ENCODE measurements around the gene SV2B. TPM values are rescaled to one million over a fixed set of nuclear protein-coding genes. Genes with fewer than 3 reads are reported as not detected.
"Not testable (repeated sequence)": the region's sequence is repeated elsewhere in the genome, so short reads cannot be mapped to it uniquely, and the experiment has no call there.

The SV2B gene
- total RNA-seq, 2 donors from 2014 or later, result 0.17 to 0.30 TPM

GRCh38 chr15:91319371-91320059 is 219.5 kb downstream of the SV2B start:
- Mint-ChIP-seq H3K4me3 (peak overlapping the region in 1 of 2 donors; percentile 31), H3K27me3 (ENCODE audit: low read depth) (no peaks in the 10 kb centered on the region), H3K27ac (peak overlapping the region; percentile 56), H3K36me3 (ENCODE audit: insufficient read depth in 2 of 2) (peaks cover 0 to 2% of the 10 kb centered on the region in 2 donors), H3K9me3 (peaks cover 0 to 5% of the 10 kb centered on the region in 2 donors), H3K4me1 (ENCODE audit: low read depth) (peaks cover 20% of the 10 kb centered on the region)
- DNase-seq (no peak), ATAC-seq (replicated peaks in 1 of 2) (no peak)

GRCh38 chr15:91320101-91320500 is 220.0 kb downstream of the SV2B start:
- Mint-ChIP-seq H3K9me3 (peaks cover 2 to 7% of the 10 kb centered on the region in 2 donors), H3K27ac (peak overlapping the region; percentile 56), H3K4me3 (peak overlapping the region in 1 of 2 donors; percentile 31), H3K27me3 (ENCODE audit: low read depth) (no peaks in the 10 kb centered on the region), H3K36me3 (ENCODE audit: insufficient read depth in 2 of 2) (peaks cover 0 to 2% of the 10 kb centered on the region in 2 donors), H3K4me1 (ENCODE audit: low read depth) (peaks cover 20% of the 10 kb centered on the region)
- DNase-seq (no peak), ATAC-seq (replicated peaks in 1 of 2) (peak in 1 of 2 donors; percentile 13)

- DNase-seq (no peak), ATAC-seq (replicated peaks in 1 of 2) (no peak)
- H3K27ac Mint-ChIP-seq, result no peak overlapping the region
- H3K4me1 Mint-ChIP-seq (ENCODE audit: low read depth), result no peaks in the 10 kb centered on the region
- no peak overlapping the region for H3K4me3 Mint-ChIP-seq
- H3K36me3 Mint-ChIP-seq (ENCODE audit: insufficient read depth in 2 of 2), result peaks cover 2 to 3% of the 10 kb centered on the region in 2 donors
- H3K9me3 Mint-ChIP-seq, result peaks cover 1 to 6% of the 10 kb centered on the region in 2 donors
- no peaks in the 10 kb centered on the region for H3K27me3 Mint-ChIP-seq (ENCODE audit: low read depth)
Observed at GRCh38 chr15:91329914-91330313, 229.9 kb downstream of the SV2B start.

- peaks cover 4% of the 10 kb centered on the region for H3K4me1 Mint-ChIP-seq (ENCODE audit: low read depth)
- no peaks in the 10 kb centered on the region for H3K27me3 Mint-ChIP-seq (ENCODE audit: low read depth)
- DNase-seq (no peak), ATAC-seq (replicated peaks in 1 of 2) (no peak)
- H3K4me3 Mint-ChIP-seq, result no peak overlapping the region
- H3K36me3 Mint-ChIP-seq (ENCODE audit: insufficient read depth in 2 of 2), result peaks cover 1 to 2% of the 10 kb centered on the region in 2 donors
- no peaks in the 10 kb centered on the region for H3K9me3 Mint-ChIP-seq
- H3K27ac Mint-ChIP-seq, result no peak overlapping the region
Observed at GRCh38 chr15:91331581-91331980, 231.5 kb downstream of the SV2B start.

- H3K4me1 Mint-ChIP-seq (ENCODE audit: low read depth), result peaks cover 10% of the 10 kb centered on the region
Observed at GRCh38 chr15:91335702-91336101, 235.6 kb downstream of the SV2B start.

GRCh38 chr15:91336687-91337086 is 236.6 kb downstream of the SV2B start:
- no peaks in the 10 kb centered on the region for H3K36me3 Mint-ChIP-seq (ENCODE audit: insufficient read depth in 2 of 2)
- H3K4me1 Mint-ChIP-seq (ENCODE audit: low read depth), result peaks cover 10% of the 10 kb centered on the region
- no peaks in the 10 kb centered on the region for H3K27me3 Mint-ChIP-seq (ENCODE audit: low read depth)
- DNase-seq (no peak), ATAC-seq (replicated peaks in 1 of 2) (no peak)
- H3K9me3 Mint-ChIP-seq, result no peaks in the 10 kb centered on the region
- H3K4me3 Mint-ChIP-seq, result no peak overlapping the region
- no peak overlapping the region for H3K27ac Mint-ChIP-seq

More at GRCh38 chr15:91335702-91336101, 235.6 kb downstream of the SV2B start:
- no peak for ATAC-seq (replicated peaks in 1 of 2)
- Mint-ChIP-seq H3K27ac (no peak overlapping the region), H3K4me3 (no peak overlapping the region), H3K9me3 (no peaks in the 10 kb centered on the region), H3K27me3 (ENCODE audit: low read depth) (no peaks in the 10 kb centered on the region), H3K36me3 (ENCODE audit: insufficient read depth in 2 of 2) (no peaks in the 10 kb centered on the region)
- no peak for DNase-seq

- H3K36me3 Mint-ChIP-seq (ENCODE audit: insufficient read depth in 2 of 2), result no peaks in the 10 kb centered on the region
- peaks cover 10% of the 10 kb centered on the region for H3K4me1 Mint-ChIP-seq (ENCODE audit: low read depth)
- no peak for ATAC-seq (replicated peaks in 1 of 2)
- H3K27me3 Mint-ChIP-seq (ENCODE audit: low read depth), result no peaks in the 10 kb centered on the region
- no peaks in the 10 kb centered on the region for H3K9me3 Mint-ChIP-seq
- no peak for DNase-seq
- H3K27ac Mint-ChIP-seq, result no peak overlapping the region
- no peak overlapping the region for H3K4me3 Mint-ChIP-seq
Observed at GRCh38 chr15:91338766-91339165, 238.7 kb downstream of the SV2B start.

GRCh38 chr15:91342097-91342496 is 242.0 kb downstream of the SV2B start:
- Mint-ChIP-seq H3K9me3 (peaks cover 0 to 3% of the 10 kb centered on the region in 2 donors), H3K27ac (no peak overlapping the region), H3K36me3 (ENCODE audit: insufficient read depth in 2 of 2) (peaks cover 0 to 1% of the 10 kb centered on the region in 2 donors), H3K4me3 (no peak overlapping the region), H3K4me1 (ENCODE audit: low read depth) (peaks cover 1% of the 10 kb centered on the region), H3K27me3 (ENCODE audit: low read depth) (no peaks in the 10 kb centered on the region)
- DNase-seq, result no peak
- no peak for ATAC-seq (replicated peaks in 1 of 2)

GRCh38 chr15:91344912-91345311 is 244.9 kb downstream of the SV2B start:
- peaks cover 13% of the 10 kb centered on the region for H3K4me1 Mint-ChIP-seq (ENCODE audit: low read depth)
- H3K36me3 Mint-ChIP-seq (ENCODE audit: insufficient read depth in 2 of 2); H3K27ac Mint-ChIP-seq; DNase-seq; H3K4me3 Mint-ChIP-seq; H3K9me3 Mint-ChIP-seq; ATAC-seq (replicated peaks in 1 of 2); H3K27me3 Mint-ChIP-seq (ENCODE audit: low read depth): not testable (repeated sequence)

- ATAC-seq (replicated peaks in 1 of 2), result no peak
Observed at GRCh38 chr15:91345736-91346135, 245.7 kb downstream of the SV2B start.

GRCh38 chr15:91346259-91346658 is 246.2 kb downstream of the SV2B start:
- no peak overlapping the region for H3K4me3 Mint-ChIP-seq
- H3K27ac Mint-ChIP-seq, result no peak overlapping the region
- ATAC-seq (replicated peaks in 1 of 2) (no peak), DNase-seq (no peak)
- H3K36me3 Mint-ChIP-seq (ENCODE audit: insufficient read depth in 2 of 2), result peaks cover 0 to 1% of the 10 kb centered on the region in 2 donors
- peaks cover 13% of the 10 kb centered on the region for H3K4me1 Mint-ChIP-seq (ENCODE audit: low read depth)
- no peaks in the 10 kb centered on the region for H3K27me3 Mint-ChIP-seq (ENCODE audit: low read depth)
- peaks cover 0 to 3% of the 10 kb centered on the region in 2 donors for H3K9me3 Mint-ChIP-seq

More at GRCh38 chr15:91345736-91346135, 245.7 kb downstream of the SV2B start:
- H3K27me3 Mint-ChIP-seq (ENCODE audit: low read depth), result no peaks in the 10 kb centered on the region
- no peak for DNase-seq
- H3K9me3 Mint-ChIP-seq, result peaks cover 0 to 3% of the 10 kb centered on the region in 2 donors
- peaks cover 0 to 1% of the 10 kb centered on the region in 2 donors for H3K36me3 Mint-ChIP-seq (ENCODE audit: insufficient read depth in 2 of 2)
- H3K4me1 Mint-ChIP-seq (ENCODE audit: low read depth), result peaks cover 13% of the 10 kb centered on the region
- H3K27ac Mint-ChIP-seq, result no peak overlapping the region
- H3K4me3 Mint-ChIP-seq, result no peak overlapping the region

GRCh38 chr15:91348752-91349500 is 248.9 kb downstream of the SV2B start:
- DNase-seq (peak in 1 of 2 donors; percentile 9), ATAC-seq (replicated peaks in 1 of 2) (peak; percentile 32 to 71)
- Mint-ChIP-seq H3K27ac (peak overlapping the region; percentile 55), H3K36me3 (ENCODE audit: insufficient read depth in 2 of 2) (peaks cover 0 to 1% of the 10 kb centered on the region in 2 donors), H3K4me1 (ENCODE audit: low read depth) (peaks cover 13% of the 10 kb centered on the region), H3K4me3 (no peak overlapping the region), H3K9me3 (peaks cover 0 to 3% of the 10 kb centered on the region in 2 donors), H3K27me3 (ENCODE audit: low read depth) (no peaks in the 10 kb centered on the region)

Data from activated T-cell treated with anti-CD3 and anti-CD28 coated beads, Interleukin-2, amount 50 U/mL, for 72 hours (primary cell).